Activated CD4-positive, CD25-positive, alpha-beta regulatory T cell (primary cell): ENCODE data around the gene WWOX.

ENCODE experiments used
- DNase-seq, 4 experiments: peaks; one replicate each; lab custom pipeline; 2025; lab: John Stamatoyannopoulos, UW

The WWOX gene

DNA sequence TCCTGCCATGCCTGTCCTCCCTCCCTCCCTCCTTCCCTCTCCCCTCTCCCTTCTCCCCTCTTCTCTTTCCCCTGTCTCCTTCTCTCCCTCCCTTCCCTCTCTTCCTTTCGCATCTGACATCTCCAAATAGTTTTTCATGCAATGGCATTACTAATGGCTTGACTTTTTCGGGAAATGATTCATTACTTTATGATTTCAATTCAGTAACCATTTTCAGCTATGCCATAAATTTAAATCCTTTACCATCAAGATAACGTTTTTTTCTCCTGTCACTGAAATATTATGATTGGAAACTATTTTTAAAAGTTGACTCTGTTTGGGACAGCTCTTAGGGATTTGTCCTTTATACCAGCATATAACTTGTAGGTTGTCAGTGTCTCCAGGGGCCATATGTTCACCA, 201.0 kb downstream of the WWOX start:
- DNase-seq = no peak

GRCh38 chr16:78303946-78304345, 204.5 kb downstream of the WWOX start:
- DNase-seq = no peak

GRCh38 chr16:78306361-78306760, 206.9 kb downstream of the WWOX start:
- DNase-seq = no peak

- no peak for DNase-seq
Measured at GRCh38 chr16:78307824-78308528, 208.5 kb downstream of the WWOX start.

DNA sequence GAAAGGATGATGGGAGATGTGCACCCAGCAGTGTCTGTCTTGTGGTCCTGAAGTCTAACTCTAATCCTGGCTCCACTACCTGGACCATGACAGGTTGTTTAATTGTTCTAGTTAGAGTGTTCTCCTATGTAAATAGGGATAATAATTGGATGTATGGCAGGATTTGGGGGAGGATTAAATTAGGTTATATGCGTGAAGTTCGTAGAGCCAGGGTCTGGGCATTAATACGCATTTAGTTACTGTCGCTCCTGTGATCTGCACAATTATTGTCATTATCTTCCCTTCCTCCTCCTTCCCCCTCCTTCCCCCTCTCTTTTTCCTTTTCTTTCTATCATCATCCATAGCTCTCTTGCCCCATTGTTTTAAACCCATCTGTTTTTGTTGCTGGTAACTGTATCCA, 210.3 kb downstream of the WWOX start:
- no peak for DNase-seq

DNA sequence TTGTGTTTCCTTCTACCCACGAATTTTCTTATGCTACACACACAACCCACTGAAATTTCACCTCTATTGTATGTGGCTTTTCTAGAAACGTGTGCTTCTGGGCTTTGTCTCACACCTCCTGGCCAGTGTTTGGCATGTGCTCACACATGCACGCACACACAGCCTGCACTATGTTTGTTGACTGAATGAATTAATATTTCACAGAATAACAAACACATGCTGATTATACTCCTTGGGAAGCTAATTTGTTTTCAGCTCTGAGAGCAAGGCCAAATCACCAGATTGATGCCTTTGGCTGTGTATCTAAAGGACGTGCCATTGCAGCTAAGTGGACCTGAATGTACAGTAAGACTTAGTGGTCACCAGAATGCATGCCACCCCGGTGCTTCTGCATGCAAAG, 210.7 kb downstream of the WWOX start:
- no peak for DNase-seq

DNA sequence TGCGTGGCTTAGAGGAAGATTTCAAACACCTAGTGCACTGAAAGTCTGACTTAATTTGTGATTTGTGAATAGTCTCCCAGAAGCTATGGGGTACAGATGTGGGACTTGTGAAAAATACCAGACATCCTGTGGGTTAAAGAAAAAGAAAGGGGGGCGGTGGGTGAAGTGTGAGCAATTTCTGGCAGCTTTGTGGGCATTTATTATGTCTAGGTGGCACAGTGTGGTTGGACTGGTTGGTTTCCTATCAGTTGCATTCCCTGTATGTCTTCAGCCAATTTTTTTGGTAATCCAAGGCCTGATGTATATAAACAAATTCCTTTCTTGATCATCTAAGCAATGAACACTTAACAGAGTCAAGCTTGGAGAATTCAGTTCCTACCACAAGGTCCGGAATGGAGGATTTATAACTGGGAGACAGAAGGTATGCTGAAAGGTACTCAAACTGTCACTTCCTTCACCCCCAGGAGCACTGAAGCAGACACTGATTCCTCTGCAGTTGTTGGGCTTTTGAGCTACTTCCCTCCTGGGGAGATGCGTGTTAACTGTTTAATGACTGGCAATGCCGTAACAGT, 211.6 kb downstream of the WWOX start:
- DNase-seq = no peak

GRCh38 chr16:78311831-78312230, 212.4 kb downstream of the WWOX start:
- no peak for DNase-seq

- no peak for DNase-seq
Measured at GRCh38 chr16:78317564-78318240, 218.2 kb downstream of the WWOX start.

- DNase-seq = no peak
Measured at GRCh38 chr16:78321620-78322360, 222.3 kb downstream of the WWOX start.

- no peak for DNase-seq
Measured at GRCh38 chr16:78323315-78323714, 223.9 kb downstream of the WWOX start.

GRCh38 chr16:78324649-78325285, 225.3 kb downstream of the WWOX start:
- DNase-seq = no peak

DNA sequence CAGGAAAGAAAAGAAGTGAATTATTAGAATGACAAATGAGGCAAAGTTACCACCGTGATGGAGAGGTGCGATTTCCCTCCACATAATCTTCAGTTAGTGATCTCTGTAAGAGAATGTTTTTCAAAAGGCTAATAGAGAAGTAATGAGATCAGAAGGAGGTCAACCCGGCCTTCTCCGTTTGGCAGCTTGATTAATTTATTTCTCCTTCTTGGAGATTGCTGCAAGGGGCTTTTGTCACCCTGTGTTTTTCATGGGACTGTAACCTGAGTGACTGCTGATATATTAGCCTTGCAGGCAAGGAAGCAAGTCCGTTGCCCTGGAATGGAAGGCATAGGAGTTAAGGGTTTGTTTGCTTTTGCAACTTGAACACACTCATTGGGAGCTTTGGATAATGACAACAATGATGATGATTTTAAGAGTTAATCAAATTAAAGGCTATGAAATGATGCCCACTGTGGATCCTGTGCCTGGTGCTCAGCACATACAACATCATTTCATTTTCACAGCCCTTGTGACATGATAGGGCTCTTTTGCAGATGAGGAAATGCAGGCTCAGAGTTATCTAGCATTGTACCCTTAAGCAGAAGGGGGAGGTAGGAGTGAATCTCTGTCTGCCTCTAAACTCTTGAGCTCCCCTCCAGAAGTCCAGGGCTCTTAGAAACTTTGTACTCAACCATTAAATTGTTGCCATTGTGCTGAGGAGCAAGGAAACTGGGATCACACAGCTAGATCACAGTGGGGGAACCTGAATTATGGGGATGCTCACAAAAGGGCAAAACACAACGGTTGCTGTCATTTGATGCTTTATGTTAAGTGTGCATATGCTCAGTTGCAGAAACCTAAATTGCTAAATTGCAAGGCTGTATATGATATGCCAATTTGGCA, 226.3 kb downstream of the WWOX start:
- no peak for DNase-seq

- DNase-seq = no peak
Measured at GRCh38 chr16:78326731-78327130, 227.3 kb downstream of the WWOX start.

GRCh38 chr16:78331731-78332130, 232.3 kb downstream of the WWOX start:
- no peak for DNase-seq

- no peak for DNase-seq
Measured at GRCh38 chr16:78333808-78334207, 234.4 kb downstream of the WWOX start.

DNA sequence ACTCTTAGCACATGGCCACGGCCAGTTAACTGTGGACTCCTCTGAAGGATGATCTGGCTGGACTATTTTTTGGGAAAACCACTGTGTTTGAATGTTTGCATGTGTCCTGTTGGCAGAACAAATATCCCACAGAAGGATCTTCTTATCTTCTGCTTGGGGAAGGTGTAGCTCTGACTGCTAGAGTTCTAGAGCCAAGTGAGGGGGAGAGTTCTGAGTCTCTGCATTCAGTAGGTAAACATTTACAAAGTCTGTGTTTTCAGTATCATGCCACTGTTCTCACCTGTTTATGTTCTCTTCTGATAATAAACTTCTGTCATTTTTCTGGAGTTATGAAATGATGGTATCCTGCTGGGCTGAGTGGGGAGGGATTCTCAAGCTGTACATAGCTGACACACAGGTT, 241.1 kb downstream of the WWOX start:
- DNase-seq = no peak

- no peak for DNase-seq
Measured at GRCh38 chr16:78348068-78348467, 248.6 kb downstream of the WWOX start.

DNA sequence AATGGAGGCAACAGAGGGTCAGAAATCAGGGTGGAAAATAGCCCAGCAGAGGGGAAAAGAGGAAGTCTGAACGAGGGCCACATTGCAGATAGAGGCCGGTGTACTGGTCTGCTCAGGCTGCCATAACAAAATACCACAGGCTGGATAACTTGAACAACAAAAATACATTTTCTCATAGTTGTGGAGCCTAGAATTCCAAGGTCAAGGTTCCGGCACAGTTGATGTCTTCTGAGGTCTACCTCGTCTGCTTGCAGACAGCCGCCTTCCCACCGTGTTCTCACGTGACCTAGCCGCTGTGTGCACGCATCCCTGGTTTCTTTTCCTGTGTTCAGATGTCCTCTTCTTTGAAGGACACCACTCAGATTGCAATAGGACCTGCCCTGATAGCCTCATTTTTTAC, 249.4 kb downstream of the WWOX start:
- DNase-seq = no peak

- DNase-seq = no peak
Measured at GRCh38 chr16:78352184-78352583, 252.7 kb downstream of the WWOX start.

DNA sequence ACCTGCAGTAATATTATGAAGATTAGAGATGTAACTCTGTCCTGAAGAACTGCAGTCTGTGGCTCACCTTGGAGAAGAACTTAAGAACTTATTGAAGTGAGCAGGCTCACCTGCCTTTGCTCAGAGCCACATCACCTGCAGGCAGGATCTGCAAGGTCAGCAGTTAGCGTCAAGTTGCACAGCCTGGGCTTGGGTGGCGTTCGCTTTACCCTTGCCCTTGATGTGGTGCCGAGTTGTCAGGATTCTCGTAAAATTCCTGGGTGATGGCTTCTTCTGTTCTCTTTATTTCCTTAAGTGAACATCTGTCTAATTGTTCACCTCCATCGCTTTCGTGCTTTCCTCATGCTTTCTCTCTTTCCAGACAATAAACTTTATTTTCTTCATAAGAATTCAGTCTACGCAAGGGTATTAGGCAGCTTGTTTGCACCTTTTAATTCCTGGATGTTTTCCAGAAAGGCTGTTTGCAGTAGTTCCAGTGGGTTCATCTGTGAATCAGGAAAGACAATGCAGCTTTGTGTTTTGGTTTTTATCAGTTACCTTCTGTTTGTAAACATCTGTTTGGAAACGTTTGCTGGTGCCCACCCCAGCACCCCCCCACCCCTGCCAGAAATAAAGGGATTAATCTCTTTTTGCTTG, 254.3 kb downstream of the WWOX start:
- no peak for DNase-seq
